22Rv1 (cell line): ENCODE data around the gene TOP1.
A peak's percentile ranks its signal among the peaks of the same experiment; 100 is the strongest.

Source experiments
- ZFX ChIP-seq: fragments of 450-650 bp; IDR thresholded peaks from 2 replicates; pipeline ENCODE4 v1.6.1; 2017; ENCODE audit warnings: antibody characterized with exemption, borderline replicate concordance
- TF ChIP-seq, protein P1 (sequence below): fragments of 450-650 bp; IDR thresholded peaks from 2 replicates; pipeline ENCODE4 v1.5.1; 2017; ENCODE audit warnings: mild to moderate bottlenecking

DNA sequence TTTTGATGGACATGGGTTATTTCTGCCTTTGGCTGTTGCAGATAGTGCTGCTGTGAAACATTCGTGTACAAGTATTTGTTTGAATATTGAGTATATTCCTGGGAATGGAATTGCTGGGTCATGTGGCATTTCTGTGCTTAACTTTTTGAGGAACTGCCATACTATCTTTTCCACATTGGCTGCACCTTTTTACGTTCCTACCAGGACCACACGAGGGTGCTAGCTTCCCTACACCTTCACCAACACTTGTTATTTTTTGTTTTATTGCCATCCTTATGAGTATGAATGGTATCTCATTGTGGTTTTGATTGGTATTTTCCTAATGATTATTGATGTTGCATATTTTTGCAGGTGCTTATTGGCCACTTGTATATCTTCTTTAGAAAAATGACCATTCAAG, 60.9 kb downstream of the TOP1 start:
- TF ChIP-seq, protein P1, sequence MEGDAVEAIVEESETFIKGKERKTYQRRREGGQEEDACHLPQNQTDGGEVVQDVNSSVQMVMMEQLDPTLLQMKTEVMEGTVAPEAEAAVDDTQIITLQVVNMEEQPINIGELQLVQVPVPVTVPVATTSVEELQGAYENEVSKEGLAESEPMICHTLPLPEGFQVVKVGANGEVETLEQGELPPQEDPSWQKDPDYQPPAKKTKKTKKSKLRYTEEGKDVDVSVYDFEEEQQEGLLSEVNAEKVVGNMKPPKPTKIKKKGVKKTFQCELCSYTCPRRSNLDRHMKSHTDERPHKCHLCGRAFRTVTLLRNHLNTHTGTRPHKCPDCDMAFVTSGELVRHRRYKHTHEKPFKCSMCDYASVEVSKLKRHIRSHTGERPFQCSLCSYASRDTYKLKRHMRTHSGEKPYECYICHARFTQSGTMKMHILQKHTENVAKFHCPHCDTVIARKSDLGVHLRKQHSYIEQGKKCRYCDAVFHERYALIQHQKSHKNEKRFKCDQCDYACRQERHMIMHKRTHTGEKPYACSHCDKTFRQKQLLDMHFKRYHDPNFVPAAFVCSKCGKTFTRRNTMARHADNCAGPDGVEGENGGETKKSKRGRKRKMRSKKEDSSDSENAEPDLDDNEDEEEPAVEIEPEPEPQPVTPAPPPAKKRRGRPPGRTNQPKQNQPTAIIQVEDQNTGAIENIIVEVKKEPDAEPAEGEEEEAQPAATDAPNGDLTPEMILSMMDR = peak; percentile 17
- no peak for TF ChIP-seq ZFX
